Smooth muscle cell (in vitro differentiated cells): Measurements from ENCODE around the gene AXIN2. TPM values are rescaled to one million over a fixed set of nuclear protein-coding genes. Genes with fewer than 3 reads are reported as not detected.

Experiments used
- DNase-seq: peaks from one replicate; lab custom pipeline; 2025; ENCODE audit not compliant: unreplicated experiment; lab: John Stamatoyannopoulos, UW
- H2AFZ ChIP-seq: fragments of 200-600 bp; sonication (generic); 2 replicates; pipeline ENCODE4 v1.6.0; 2016; ENCODE audit warnings: antibody characterized with exemption, low read depth, mild to moderate bottlenecking
- H3F3A ChIP-seq: fragments of 200-600 bp; sonication (generic); 2 replicates; pipeline ENCODE4 v1.6.0; 2017; ENCODE audit warnings: antibody characterized with exemption, low read depth
- H3K27ac ChIP-seq: fragments of 200-600 bp; sonication (generic); 2 replicates; pipeline ENCODE4 v1.5.1; 2016; ENCODE audit warnings: low read depth, mild to moderate bottlenecking
- H3K27me3 ChIP-seq: fragments of 200-600 bp; sonication (generic); 2 replicates; pipeline ENCODE4 v1.6.1; 2016; ENCODE audit warnings: low read depth, mild to moderate bottlenecking
- H3K36me3 ChIP-seq: fragments of 200-600 bp; sonication (generic); 2 replicates; pipeline ENCODE4 v1.5.1; 2016; ENCODE audit warnings: low read depth
- H3K4me1 ChIP-seq: fragments of 200-600 bp; sonication (generic); 2 replicates; pipeline ENCODE4 v1.5.1; 2016; ENCODE audit warnings: low read depth
- H3K4me2 ChIP-seq: fragments of 200-600 bp; sonication (generic); 2 replicates; pipeline ENCODE4 v1.6.0; 2016; ENCODE audit warnings: mild to moderate bottlenecking
- H3K4me3 ChIP-seq: fragments of 200-600 bp; sonication (generic); 2 replicates; pipeline ENCODE4 v1.5.1; 2016; ENCODE audit warnings: mild to moderate bottlenecking
- H3K79me2 ChIP-seq: fragments of 200-600 bp; sonication (generic); 2 replicates; pipeline ENCODE4 v1.6.0; 2016; ENCODE audit warnings: low read depth, mild to moderate bottlenecking
- H3K9ac ChIP-seq: fragments of 200-600 bp; sonication (generic); 2 replicates; pipeline ENCODE4 v1.6.0; 2016; ENCODE audit warnings: low read depth
- H3K9me3 ChIP-seq: fragments of 200-600 bp; sonication (generic); replicated peaks from 2 replicates; pipeline ENCODE4 v1.5.1; 2016; ENCODE audit warnings: low read depth
- H4K20me1 ChIP-seq: fragments of 200-600 bp; sonication (generic); 2 replicates; pipeline ENCODE4 v1.6.0; 2016; ENCODE audit warnings: low read depth
- CTCF ChIP-seq: fragments of 200-600 bp; sonication (generic); IDR thresholded peaks from 2 replicates; pipeline ENCODE4 v1.5.1; 2017; ENCODE audit warnings: borderline replicate concordance, mild to moderate bottlenecking, antibody characterized with exemption; ENCODE audit not compliant: insufficient read depth, poor library complexity, severe bottlenecking
- WGBS: methylation state at CpG from one replicate; pipeline ENCODE4 v1.1.7; 2016; ENCODE audit warnings: low lambda C conversion rate; 5-methylcytosine and 5-hydroxymethylcytosine counted together
- polyA plus RNA-seq: library from polyadenylated mRNA; unstranded; fragments of >200 nt; fragmentation: Nextera tagmentation; extraction: Ambion mirVana; gene quantifications from 2 replicates; pipeline ENCODE4 v1.2.1, GENCODE V29; 2016
- total RNA-seq: library from RNA; depleted of rRNA; stranded (reverse); fragments of >200 nt; gene quantifications from 2 replicates; pipeline ENCODE4 v1.2.3, GENCODE V29; 2014

The AXIN2 gene
- total and polyA plus RNA-seq, 2 experiments from 2014 or later: 13.8 to 14.2 TPM

- 55% methylated on average over 21 of the region's 21 CpGs for WGBS
- no peak for DNase-seq
These were observed 3.8 kb downstream of the AXIN2 start for GRCh38 chr17:65557349-65558310.

GRCh38 chr17:65556910-65557348 lies 4.5 kb downstream of the AXIN2 start:
- DNase-seq: no peak

More at GRCh38 chr17:65557349-65558310, 3.8 kb downstream of the AXIN2 start:
- H3K4me3 ChIP-seq: peak overlapping the region; percentile 95
- H3K4me2 ChIP-seq: no peak overlapping the region
- peaks cover 33% of the 10 kb centered on the region for H3K79me2 ChIP-seq
- H2AFZ ChIP-seq: no peak overlapping the region
- TF ChIP-seq CTCF: no peak
- no peaks in the 10 kb centered on the region for H3K36me3 ChIP-seq
- H3K27me3 ChIP-seq: no peaks in the 10 kb centered on the region
- H4K20me1 ChIP-seq: no peaks in the 10 kb centered on the region
- peaks cover 19% of the 10 kb centered on the region for H3K4me1 ChIP-seq
- H3K9me3 ChIP-seq: no peaks in the 10 kb centered on the region
- H3K9ac ChIP-seq: no peak overlapping the region
- peaks cover 25% of the 10 kb centered on the region for H3F3A ChIP-seq
- H3K27ac ChIP-seq: no peak overlapping the region

GRCh38 chr17:65556014-65556909 lies 5.2 kb downstream of the AXIN2 start:
- Histone ChIP-seq H3K9me3 (no peaks in the 10 kb centered on the region), H3K9ac (no peak overlapping the region), H3K4me1 (peaks cover 16% of the 10 kb centered on the region), H3K4me3 (peak overlapping the region; percentile 95), H3K27me3 (no peaks in the 10 kb centered on the region), H3K79me2 (peaks cover 47% of the 10 kb centered on the region), H3F3A (peaks cover 25% of the 10 kb centered on the region), H3K36me3 (no peaks in the 10 kb centered on the region), H2AFZ (no peak overlapping the region), H3K27ac (peak overlapping the region; percentile 25), H3K4me2 (no peak overlapping the region), H4K20me1 (no peaks in the 10 kb centered on the region)
- WGBS: 45% methylated on average over 17 of the region's 17 CpGs
- peak; percentile 38 for DNase-seq
- peak; percentile 90 for TF ChIP-seq CTCF

More at GRCh38 chr17:65556910-65557348, 4.5 kb downstream of the AXIN2 start:
- TF ChIP-seq CTCF: no peak
- Histone ChIP-seq H3K9me3 (no peaks in the 10 kb centered on the region), H2AFZ (no peak overlapping the region), H4K20me1 (no peaks in the 10 kb centered on the region), H3K9ac (no peak overlapping the region), H3K27ac (peak overlapping the region; percentile 25), H3K79me2 (peaks cover 40% of the 10 kb centered on the region), H3K27me3 (no peaks in the 10 kb centered on the region), H3K4me2 (no peak overlapping the region), H3K4me3 (peak overlapping the region; percentile 95), H3F3A (peaks cover 25% of the 10 kb centered on the region), H3K4me1 (peaks cover 19% of the 10 kb centered on the region), H3K36me3 (no peaks in the 10 kb centered on the region)
- WGBS: 7% methylated on average over 4 of the region's 4 CpGs
